PC-9 (cell line): ENCODE data around the gene CC2D2A. TPM values are rescaled to one million over a fixed set of nuclear protein-coding genes. Genes with fewer than 3 reads are reported as not detected.

Experiments used
- BruUV-seq: library from RNA; stranded (reverse); fragments of 400-500 nt; replicated peaks from 2 replicates; lab custom pipeline; 2021; lab: Mats Ljungman, UMichigan
- CTCF ChIA-PET: fragments of 300-600 bp; sonication (Branson Sonifier 250); formaldehyde crosslinking; loops from one replicate; lab custom pipeline; 2022; ENCODE audit warnings: antibody characterized with exemption; lab: Charles Lee
- POLR2A ChIA-PET: fragments of 300-600 bp; sonication (Branson Sonifier 250); formaldehyde crosslinking; loops from one replicate; lab custom pipeline; 2022; ENCODE audit warnings: antibody characterized with exemption; ENCODE audit not compliant: unreplicated experiment; lab: Charles Lee
- DNase-seq, 2 experiments: peaks; one replicate each; pipeline versions ENCODE4 v3.0.0 to v3.0.0-alpha.2; 2015 to 2022; ENCODE audit warnings: mixed read lengths in 1 of 2
- H2AFZ ChIP-seq: fragments of 200-600 bp; sonication (generic); 2 replicates; pipeline ENCODE4 v1.8.1; 2017; ENCODE audit warnings: antibody characterized with exemption
- H3F3A ChIP-seq: fragments of 200-600 bp; sonication (generic); 2 replicates; pipeline ENCODE4 v1.8.1; 2017; ENCODE audit warnings: antibody characterized with exemption, mild to moderate bottlenecking, low read depth; ENCODE audit not compliant: insufficient read depth
- H3K27ac ChIP-seq: fragments of 200-600 bp; sonication (generic); 2 replicates; pipeline ENCODE4 v1.6.1; 2016; ENCODE audit warnings: mixed run types
- H3K27me3 ChIP-seq: fragments of 200-600 bp; sonication (generic); 2 replicates; pipeline ENCODE4 v1.6.1; 2016; ENCODE audit warnings: low read depth, mixed run types; ENCODE audit not compliant: insufficient read depth
- H3K36me3 ChIP-seq: fragments of 200-600 bp; sonication (generic); 2 replicates; pipeline ENCODE4 v1.6.1; 2016; ENCODE audit warnings: low read depth, mixed run types
- H3K4me1 ChIP-seq: fragments of 200-600 bp; sonication (generic); replicated peaks from 2 replicates; pipeline ENCODE4 v1.6.1; 2016; ENCODE audit warnings: mixed run types; ENCODE audit not compliant: insufficient read depth
- H3K4me2 ChIP-seq: fragments of 200-600 bp; sonication (generic); 2 replicates; pipeline ENCODE4 v1.6.1; 2017; ENCODE audit warnings: mixed run types
- H3K4me3 ChIP-seq: fragments of 200-600 bp; sonication (generic); 2 replicates; pipeline ENCODE4 v1.6.1; 2016; ENCODE audit warnings: mixed run types
- H3K79me2 ChIP-seq: fragments of 200-600 bp; sonication (generic); 2 replicates; pipeline ENCODE4 v1.6.1; 2017; ENCODE audit warnings: low read depth, mixed run types
- H3K9me2 ChIP-seq: fragments of 200-600 bp; sonication (generic); 2 replicates; pipeline ENCODE4 v1.8.1; 2017; ENCODE audit warnings: mild to moderate bottlenecking; ENCODE audit not compliant: insufficient read depth
- H3K9me3 ChIP-seq: fragments of 200-600 bp; sonication (generic); 2 replicates; pipeline ENCODE4 v1.8.1; 2016; ENCODE audit warnings: low read depth; ENCODE audit not compliant: insufficient read depth
- H4K20me1 ChIP-seq: fragments of 200-600 bp; sonication (generic); 2 replicates; pipeline ENCODE4 v1.8.1; 2017; ENCODE audit not compliant: insufficient read depth
- EZH2 ChIP-seq: fragments of 200-600 bp; sonication (generic); IDR thresholded peaks from 2 replicates; pipeline ENCODE4 v1.8.0; 2017; ENCODE audit warnings: antibody characterized with exemption, low read depth
- intact Hi-C: fragments of 100-400 bp; cut with micrococcal nuclease; formaldehyde crosslinking; loops from one replicate; pipeline ENCODE4 v1.10.0; 2022; ENCODE audit not compliant: unreplicated experiment
- total RNA-seq: library from RNA; stranded (reverse); gene quantifications from 2 replicates; pipeline ENCODE4 v1.2.3, GENCODE V29; 2021
- TF ChIP-seq, protein P1 (sequence below): fragments of 200-600 bp; sonication (generic); conservative IDR thresholded peaks from 2 replicates; pipeline ENCODE4 v1.6.1; 2017; ENCODE audit warnings: mixed run types, antibody characterized with exemption, mild to moderate bottlenecking, moderate library complexity

CC2D2A gene
- total RNA-seq, 1 experiment from 2014 or later: 6.9 TPM

DNA sequence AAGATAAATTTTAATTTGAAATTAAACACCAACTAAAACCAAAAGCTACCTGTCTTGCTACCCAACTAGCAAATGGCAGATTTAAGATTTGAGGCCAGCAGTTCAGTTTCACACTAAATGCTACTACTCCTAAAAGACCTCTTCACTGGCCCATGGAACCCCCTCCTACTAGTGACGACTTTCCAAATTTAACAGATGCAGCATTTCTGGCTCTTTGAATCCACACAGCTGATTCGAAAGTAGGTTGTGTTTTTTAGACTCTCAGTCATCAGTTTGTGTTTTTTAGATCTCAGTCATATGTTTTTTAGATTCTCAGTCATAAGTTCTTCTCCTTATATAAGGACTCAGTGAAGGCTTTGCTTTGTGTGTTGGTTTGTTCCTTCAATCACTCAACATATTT, 11.1 kb upstream of the CC2D2A start:
- intact Hi-C loops: loop anchor here (5.0 to 10.0 kb wide), 2 partner anchors 454 to 1806 kb away; partner anchors contain the start of gene CPEB2
- Histone ChIP-seq H3K27me3 (no peaks in the 10 kb centered on the region), H3K27ac (no peak overlapping the region), H2AFZ (no peak overlapping the region), H3F3A (no peaks in the 10 kb centered on the region), H3K9me2 (no peaks in the 10 kb centered on the region), H3K79me2 (no peaks in the 10 kb centered on the region), H3K4me1 (no peaks in the 10 kb centered on the region), H3K4me3 (no peak overlapping the region), H3K4me2 (no peak overlapping the region), H4K20me1 (no peaks in the 10 kb centered on the region), H3K9me3 (no peaks in the 10 kb centered on the region), H3K36me3 (no peaks in the 10 kb centered on the region)
- TF ChIP-seq, protein P1, sequence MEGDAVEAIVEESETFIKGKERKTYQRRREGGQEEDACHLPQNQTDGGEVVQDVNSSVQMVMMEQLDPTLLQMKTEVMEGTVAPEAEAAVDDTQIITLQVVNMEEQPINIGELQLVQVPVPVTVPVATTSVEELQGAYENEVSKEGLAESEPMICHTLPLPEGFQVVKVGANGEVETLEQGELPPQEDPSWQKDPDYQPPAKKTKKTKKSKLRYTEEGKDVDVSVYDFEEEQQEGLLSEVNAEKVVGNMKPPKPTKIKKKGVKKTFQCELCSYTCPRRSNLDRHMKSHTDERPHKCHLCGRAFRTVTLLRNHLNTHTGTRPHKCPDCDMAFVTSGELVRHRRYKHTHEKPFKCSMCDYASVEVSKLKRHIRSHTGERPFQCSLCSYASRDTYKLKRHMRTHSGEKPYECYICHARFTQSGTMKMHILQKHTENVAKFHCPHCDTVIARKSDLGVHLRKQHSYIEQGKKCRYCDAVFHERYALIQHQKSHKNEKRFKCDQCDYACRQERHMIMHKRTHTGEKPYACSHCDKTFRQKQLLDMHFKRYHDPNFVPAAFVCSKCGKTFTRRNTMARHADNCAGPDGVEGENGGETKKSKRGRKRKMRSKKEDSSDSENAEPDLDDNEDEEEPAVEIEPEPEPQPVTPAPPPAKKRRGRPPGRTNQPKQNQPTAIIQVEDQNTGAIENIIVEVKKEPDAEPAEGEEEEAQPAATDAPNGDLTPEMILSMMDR: no peak
- TF ChIP-seq EZH2: no peak
- CTCF ChIA-PET: no interaction called here
- POLR2A ChIA-PET: no interaction called here
- BruUV-seq: no TSS peak
- no peak for DNase-seq

DNA sequence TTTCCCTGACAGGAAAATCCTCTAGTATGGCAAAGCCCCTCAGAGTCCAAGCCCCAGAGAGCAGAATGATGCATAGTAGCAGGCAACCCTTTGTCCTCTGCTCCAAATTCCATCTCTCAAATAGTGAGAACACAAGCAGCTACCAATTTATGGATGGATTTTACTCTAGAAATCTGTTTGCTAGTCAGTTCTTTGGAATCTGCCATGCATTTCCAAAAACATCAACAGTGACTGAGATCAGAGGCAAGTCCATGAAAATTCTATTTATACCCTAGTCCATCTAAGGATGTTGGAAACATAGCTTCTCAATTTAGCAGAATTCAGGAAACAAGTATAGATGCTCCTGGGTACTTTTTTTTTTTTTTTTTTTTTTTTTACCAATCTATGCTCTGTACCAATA, 10.0 kb upstream of the CC2D2A start:
- no peaks in the 10 kb centered on the region for H4K20me1 ChIP-seq
- no peak for TF ChIP-seq EZH2
- TF ChIP-seq, protein P1: no peak
- no peaks in the 10 kb centered on the region for H3K27me3 ChIP-seq
- H3F3A ChIP-seq: no peaks in the 10 kb centered on the region
- no peaks in the 10 kb centered on the region for H3K4me1 ChIP-seq
- BruUV-seq: no TSS peak
- H3K4me3 ChIP-seq: no peak overlapping the region
- no peak overlapping the region for H3K27ac ChIP-seq
- intact Hi-C loops: loop anchor here (5.0 to 10.0 kb wide), 2 partner anchors 455 to 1807 kb away; partner anchors contain the start of gene CPEB2
- H3K36me3 ChIP-seq: no peaks in the 10 kb centered on the region
- ChIA-PET POLR2A (no interaction called here), CTCF (interaction anchor here (0.7 kb wide), 2 partner anchors 302 to 1819 kb away, joined by 3 to 11 read pairs; no protein-coding TSS in a partner anchor)
- no peaks in the 10 kb centered on the region for H3K9me3 ChIP-seq
- no peaks in the 10 kb centered on the region for H3K79me2 ChIP-seq
- no peak overlapping the region for H2AFZ ChIP-seq
- no peak overlapping the region for H3K4me2 ChIP-seq
- no peak for DNase-seq
- H3K9me2 ChIP-seq: no peaks in the 10 kb centered on the region

DNA sequence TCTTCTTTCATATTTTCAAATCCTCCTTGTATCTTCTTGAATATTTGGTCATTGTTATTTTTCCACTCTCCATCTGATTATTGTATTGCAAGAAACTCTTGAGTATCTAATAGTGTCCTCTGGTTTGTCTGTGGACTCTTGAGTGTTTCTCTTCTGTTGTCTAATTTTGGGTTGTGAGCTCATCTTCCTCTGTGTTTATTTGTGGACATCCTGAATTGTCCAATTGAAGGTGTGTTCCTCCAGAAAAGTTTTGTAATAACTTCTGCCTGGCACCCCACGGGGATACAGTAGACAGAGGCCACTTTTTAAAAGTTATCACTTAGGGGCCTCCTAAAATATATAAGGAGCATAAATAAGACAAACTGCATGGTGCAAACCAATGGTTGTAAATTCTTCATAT, 3.1 kb upstream of the CC2D2A start:
- no peaks in the 10 kb centered on the region for H3K79me2 ChIP-seq
- H3K27ac ChIP-seq: no peak overlapping the region
- CTCF ChIA-PET: no interaction called here
- POLR2A ChIA-PET: no interaction called here
- BruUV-seq: no TSS peak
- TF ChIP-seq EZH2: no peak
- TF ChIP-seq, protein P1: no peak
- intact Hi-C loops: no loop called here
- 0 out of 2 replicates have a peak, but pooled peaks cover 4% of the 10 kb centered on the region for H3K4me1 ChIP-seq
- no peak for DNase-seq
- H3K9me3 ChIP-seq: no peaks in the 10 kb centered on the region
- H3K36me3 ChIP-seq: no peaks in the 10 kb centered on the region
- H3K27me3 ChIP-seq: no peaks in the 10 kb centered on the region
- no peak overlapping the region for H3K4me3 ChIP-seq
- no peaks in the 10 kb centered on the region for H3F3A ChIP-seq
- no peaks in the 10 kb centered on the region for H4K20me1 ChIP-seq
- H3K4me2 ChIP-seq: no peak overlapping the region
- H2AFZ ChIP-seq: no peak overlapping the region
- no peaks in the 10 kb centered on the region for H3K9me2 ChIP-seq
